Vagina (tissue), 2 donors: ENCODE measurements around the gene NOL6. TPM values are rescaled to one million over a fixed set of nuclear protein-coding genes. Genes with fewer than 3 reads are reported as not detected.
"Not testable (repeated sequence)": the region's sequence is repeated elsewhere in the genome, so short reads cannot be mapped to it uniquely, and the experiment has no call there.

Source experiments
- DNase-seq, 2 donors: peaks; one replicate each; pipeline ENCODE4 v3.0.0-alpha.2; 2017; ENCODE audit errors: extremely low spot score in 2 of 2
- H3K27ac ChIP-seq: fragments of 200-600 bp; sonication (generic); one replicate; pipeline ENCODE4 v1.5.1; 2019
- H3K27me3 ChIP-seq: fragments of 200-600 bp; sonication (generic); one replicate; pipeline ENCODE4 v1.5.1; 2019
- H3K36me3 ChIP-seq, 2 donors: fragments of 200-600 bp; sonication (generic); one replicate each; pipeline ENCODE4 v1.5.1; 2017 to 2019
- H3K4me1 ChIP-seq: fragments of 200-600 bp; sonication (generic); one replicate; pipeline ENCODE4 v1.5.1; 2019
- H3K4me3 ChIP-seq, 2 donors: fragments of 200-600 bp; sonication (generic); 1 replicate in 1 of 2; 2 replicates in 1 of 2; pipeline ENCODE4 v1.5.1; 2016 to 2019
- H3K9me3 ChIP-seq: fragments of 200-600 bp; sonication (generic); one replicate; pipeline ENCODE4 v1.5.1; 2019
- POLR2A ChIP-seq, 2 donors: fragments of 450-650 bp; IDR thresholded peaks; one replicate each; pipeline ENCODE4 v1.6.1; 2017; ENCODE audit warnings: antibody characterized with exemption in 2 of 2, mild to moderate bottlenecking in 2 of 2, moderate library complexity in 2 of 2
- POLR2AphosphoS5 ChIP-seq, 2 donors: sonication (generic); formaldehyde crosslinking; IDR thresholded peaks; one replicate each; pipeline ENCODE4 v1.9.0; 2017; ENCODE audit warnings: antibody characterized with exemption in 2 of 2, mild to moderate bottlenecking in 2 of 2, low read depth in 1 of 2; ENCODE audit not compliant: insufficient read depth in 1 of 2
- intact Hi-C: fragments of 100-400 bp; cut with DNase I; formaldehyde crosslinking; loops from one replicate; pipeline ENCODE4 v1.15.1; 2023
- total RNA-seq: library from RNA; depleted of rRNA; stranded (reverse); fragments of >200 nt; gene quantifications from one replicate; pipeline ENCODE4 v1.2.3, GENCODE V29; 2016
- TF ChIP-seq, protein P1 (sequence below), 3 experiments: fragments of 450-650 bp in 2 of 3; fragments of 200-600 bp in 1 of 3; sonication (generic) in 1 of 3; IDR thresholded peaks; one replicate each; pipeline ENCODE4 v1.5.1; 2017 to 2019; ENCODE audit warnings: antibody characterized with exemption in 3 of 3, mild to moderate bottlenecking in 2 of 3, moderate library complexity in 2 of 3

NOL6 gene
- total RNA-seq, 1 donor from 2014 or later, result 25.3 TPM

DNA sequence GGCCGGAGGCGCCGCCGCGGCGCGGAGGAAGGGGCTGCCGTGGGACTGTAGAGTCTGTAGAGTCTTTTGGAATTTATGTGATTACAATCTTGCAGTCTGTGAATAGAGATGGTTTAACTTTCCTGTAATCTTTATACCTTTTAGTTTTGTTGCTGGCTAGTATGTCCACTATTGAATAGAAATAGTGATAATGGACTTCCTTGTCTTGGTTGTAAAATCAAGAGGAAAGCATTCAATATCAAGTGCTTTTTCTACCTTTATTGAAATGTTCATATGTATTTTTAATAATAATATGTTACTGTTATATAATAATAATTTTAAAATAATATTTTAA, 37.4 kb upstream of the NOL6 start:
- intact Hi-C loops, H3K27me3 ChIP-seq, H3K9me3 ChIP-seq, DNase-seq, H3K4me1 ChIP-seq, H3K36me3 ChIP-seq: not testable (repeated sequence)
- H3K27ac ChIP-seq, result peak overlapping the region; percentile 88
- H3K4me3 ChIP-seq, result peak overlapping the region; percentile 63 to 66
- peak in 1 of 2 donors; percentile 24 for TF ChIP-seq POLR2AphosphoS5 (IDR thresholded peaks at IDR 0.05; ENCODE audit: insufficient read depth in 1 of 2, low read depth in 1 of 2)

DNA sequence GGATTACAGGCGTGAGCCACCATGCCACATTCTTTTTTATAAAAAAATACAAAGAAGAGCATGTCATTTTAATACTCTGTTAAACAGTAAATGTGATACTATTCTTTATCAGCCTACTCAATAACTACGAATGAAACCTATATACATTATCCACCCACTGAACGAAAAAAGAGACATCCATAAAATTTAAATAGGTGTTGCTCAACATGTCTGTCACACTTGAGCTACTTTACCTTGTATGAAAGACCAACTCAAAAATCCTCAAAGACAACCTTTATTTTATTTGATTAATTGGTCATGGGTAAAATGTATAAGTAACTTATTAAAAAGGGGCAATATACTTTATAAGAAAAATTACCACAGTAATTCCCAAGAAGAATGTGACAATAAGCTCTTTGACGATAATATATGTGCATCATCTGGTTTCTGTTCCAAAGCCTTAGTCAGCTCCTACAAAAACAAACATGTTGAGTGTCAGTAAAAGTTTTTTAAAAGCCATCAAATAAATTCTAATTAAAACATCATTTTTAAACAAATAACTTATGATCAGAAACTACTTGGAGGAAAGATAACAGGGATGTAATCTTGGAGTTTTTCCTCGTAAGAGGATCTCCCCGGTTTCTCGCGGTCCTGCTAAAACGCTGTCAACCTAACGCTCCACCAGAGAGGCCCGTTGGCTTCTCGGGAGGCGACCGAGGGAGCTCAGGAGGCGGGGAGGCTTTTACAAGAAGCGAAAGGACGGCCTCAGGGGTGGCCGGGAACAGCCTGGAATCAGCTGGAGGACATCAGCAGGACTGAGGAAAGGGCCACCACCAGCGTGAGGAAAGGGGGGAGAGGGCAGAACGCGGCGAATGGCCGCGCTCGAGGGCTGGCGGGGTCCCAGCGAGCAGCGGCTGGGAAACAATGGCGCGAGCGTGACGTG, 36.8 kb upstream of the NOL6 start:
- peak overlapping the region; percentile 63 to 66 for H3K4me3 ChIP-seq
- H3K27me3 ChIP-seq, result no peaks in the 10 kb centered on the region
- H3K36me3 ChIP-seq, result no peaks in the 10 kb centered on the region
- intact Hi-C loops, result no loop called here
- TF ChIP-seq, protein P1, sequence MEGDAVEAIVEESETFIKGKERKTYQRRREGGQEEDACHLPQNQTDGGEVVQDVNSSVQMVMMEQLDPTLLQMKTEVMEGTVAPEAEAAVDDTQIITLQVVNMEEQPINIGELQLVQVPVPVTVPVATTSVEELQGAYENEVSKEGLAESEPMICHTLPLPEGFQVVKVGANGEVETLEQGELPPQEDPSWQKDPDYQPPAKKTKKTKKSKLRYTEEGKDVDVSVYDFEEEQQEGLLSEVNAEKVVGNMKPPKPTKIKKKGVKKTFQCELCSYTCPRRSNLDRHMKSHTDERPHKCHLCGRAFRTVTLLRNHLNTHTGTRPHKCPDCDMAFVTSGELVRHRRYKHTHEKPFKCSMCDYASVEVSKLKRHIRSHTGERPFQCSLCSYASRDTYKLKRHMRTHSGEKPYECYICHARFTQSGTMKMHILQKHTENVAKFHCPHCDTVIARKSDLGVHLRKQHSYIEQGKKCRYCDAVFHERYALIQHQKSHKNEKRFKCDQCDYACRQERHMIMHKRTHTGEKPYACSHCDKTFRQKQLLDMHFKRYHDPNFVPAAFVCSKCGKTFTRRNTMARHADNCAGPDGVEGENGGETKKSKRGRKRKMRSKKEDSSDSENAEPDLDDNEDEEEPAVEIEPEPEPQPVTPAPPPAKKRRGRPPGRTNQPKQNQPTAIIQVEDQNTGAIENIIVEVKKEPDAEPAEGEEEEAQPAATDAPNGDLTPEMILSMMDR (IDR thresholded peaks at IDR 0.05), result no peak
- peak; percentile 60 to 71 for TF ChIP-seq POLR2AphosphoS5 (IDR thresholded peaks at IDR 0.05; ENCODE audit: insufficient read depth in 1 of 2, low read depth in 1 of 2)
- no peak for TF ChIP-seq POLR2A (IDR thresholded peaks at IDR 0.05)
- DNase-seq, result no peak
- H3K9me3 ChIP-seq, result no peaks in the 10 kb centered on the region
- H3K27ac ChIP-seq, result peak overlapping the region; percentile 88
- H3K4me1 ChIP-seq, result no peaks in the 10 kb centered on the region

GRCh38 chr9:33506626-33507370, 33.1 kb upstream of the NOL6 start:
- H3K4me3 ChIP-seq, result no peak overlapping the region
- intact Hi-C loops, result no loop called here
- H3K9me3 ChIP-seq, result no peaks in the 10 kb centered on the region
- no peaks in the 10 kb centered on the region for H3K4me1 ChIP-seq
- no peaks in the 10 kb centered on the region for H3K27me3 ChIP-seq
- DNase-seq, result no peak
- H3K27ac ChIP-seq, result no peak overlapping the region
- TF ChIP-seq, protein P1 (IDR thresholded peaks at IDR 0.05), result no peak
- TF ChIP-seq POLR2A (IDR thresholded peaks at IDR 0.05) (no peak), POLR2AphosphoS5 (IDR thresholded peaks at IDR 0.05; ENCODE audit: insufficient read depth in 1 of 2, low read depth in 1 of 2) (no peak)
- H3K36me3 ChIP-seq, result no peaks in the 10 kb centered on the region

DNA sequence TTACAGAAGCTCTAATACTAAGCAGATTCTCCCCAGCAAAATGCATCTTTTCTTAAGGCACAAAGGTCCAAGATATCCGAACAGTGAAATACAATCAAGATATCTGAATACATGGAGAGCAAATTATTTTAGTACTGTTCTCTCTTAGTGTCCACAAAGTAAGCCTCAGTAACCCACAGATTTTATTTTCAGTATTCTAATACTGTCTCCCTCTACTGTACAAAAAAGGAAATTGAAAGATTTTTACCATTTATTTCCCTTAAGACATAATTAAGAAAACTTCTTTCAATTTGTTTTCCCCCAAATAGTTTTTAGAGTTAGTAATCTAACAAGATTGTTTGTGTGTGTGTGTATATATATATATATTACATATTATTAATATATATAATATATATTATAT, 24.7 kb upstream of the NOL6 start:
- no peaks in the 10 kb centered on the region for H3K4me1 ChIP-seq
- H3K36me3 ChIP-seq, result no peaks in the 10 kb centered on the region
- TF ChIP-seq, protein P1 (IDR thresholded peaks at IDR 0.05), result no peak
- no peak for TF ChIP-seq POLR2AphosphoS5 (IDR thresholded peaks at IDR 0.05; ENCODE audit: insufficient read depth in 1 of 2, low read depth in 1 of 2)
- TF ChIP-seq POLR2A (IDR thresholded peaks at IDR 0.05), result no peak
- H3K27ac ChIP-seq, result no peak overlapping the region
- intact Hi-C loops, result no loop called here
- no peaks in the 10 kb centered on the region for H3K9me3 ChIP-seq
- no peak overlapping the region for H3K4me3 ChIP-seq
- no peak for DNase-seq
- no peaks in the 10 kb centered on the region for H3K27me3 ChIP-seq

GRCh38 chr9:33493819-33494218, 20.1 kb upstream of the NOL6 start:
- intact Hi-C loops, H3K4me3 ChIP-seq, DNase-seq: not testable (repeated sequence)

DNA sequence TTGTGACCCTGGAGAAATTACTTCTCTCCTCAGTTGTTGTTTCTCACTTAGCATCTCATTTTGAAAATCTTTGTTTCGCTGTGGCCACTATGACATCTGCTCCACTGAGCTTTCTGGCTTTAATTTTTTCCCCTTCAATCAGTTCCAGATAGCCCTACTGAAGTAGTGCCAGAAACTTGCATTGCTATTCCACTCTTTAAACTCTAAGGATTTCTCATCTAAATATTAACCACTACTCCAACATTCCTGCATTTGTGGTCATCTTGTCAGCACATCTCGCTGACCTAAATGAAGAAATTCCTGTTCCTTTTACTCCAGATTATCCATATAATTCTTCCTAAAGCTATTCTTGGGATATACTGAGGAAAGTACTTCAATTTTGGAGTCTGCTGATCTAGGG, 15.3 kb upstream of the NOL6 start:
- DNase-seq, result no peak
- no peaks in the 10 kb centered on the region for H3K27me3 ChIP-seq
- H3K9me3 ChIP-seq, result no peaks in the 10 kb centered on the region
- H3K4me1 ChIP-seq, result no peaks in the 10 kb centered on the region
- TF ChIP-seq POLR2A (IDR thresholded peaks at IDR 0.05) (no peak), POLR2AphosphoS5 (IDR thresholded peaks at IDR 0.05; ENCODE audit: insufficient read depth in 1 of 2, low read depth in 1 of 2) (no peak)
- TF ChIP-seq, protein P1 (IDR thresholded peaks at IDR 0.05), result no peak
- H3K27ac ChIP-seq, result no peak overlapping the region
- intact Hi-C loops, result no loop called here
- H3K36me3 ChIP-seq, result no peaks in the 10 kb centered on the region
- no peak overlapping the region for H3K4me3 ChIP-seq

More at GRCh38 chr9:33493819-33494218, 20.1 kb upstream of the NOL6 start:
- H3K27me3 ChIP-seq, H3K9me3 ChIP-seq, H3K36me3 ChIP-seq, H3K4me1 ChIP-seq, H3K27ac ChIP-seq: not testable (repeated sequence)

- intact Hi-C loops, result not testable (repeated sequence)
Observed at GRCh38 chr9:33485312-33485711, 11.6 kb upstream of the NOL6 start.

More at GRCh38 chr9:33485312-33485711, 11.6 kb upstream of the NOL6 start:
- not testable (repeated sequence) for H3K36me3 ChIP-seq, H3K9me3 ChIP-seq, H3K27me3 ChIP-seq, H3K4me1 ChIP-seq, H3K4me3 ChIP-seq, DNase-seq, H3K27ac ChIP-seq
